ENCODE measurements around the gene LIMS2. TPM values are rescaled to one million over a fixed set of nuclear protein-coding genes. Genes with fewer than 3 reads are reported as not detected.

The LIMS2 gene
- total and polyA plus RNA-seq, 10 donors, result 62.5 to 437 (median 115) TPM

- no peaks in the 10 kb centered on the region for H3K9me3 ChIP-seq
- H3K36me3 ChIP-seq, result peaks cover 3 to 96% (median 47%) of the 10 kb centered on the region in 6 donors
- intact Hi-C loops (cut with DNase I; ENCODE audit: low total_unique reads), result no loop called here
- H3K4me1 ChIP-seq, result no peaks in the 10 kb centered on the region
- 88 to 96% (median 93%) methylated on average over 14 of the region's 14 CpGs for WGBS, 5 donors
- H3K4me3 ChIP-seq, result no peak overlapping the region
- no peak for TF ChIP-seq POLR2AphosphoS5 (IDR thresholded peaks at IDR 0.05)
- no peak for TF ChIP-seq POLR2A (IDR thresholded peaks at IDR 0.05)
- TF ChIP-seq CTCF (IDR thresholded peaks at IDR 0.05 in 8 of 11, conservative IDR thresholded peaks at IDR 0.05 in 3 of 11), result no peak
- H3K27me3 ChIP-seq (replicated peaks in 1 of 7), result no peaks in the 10 kb centered on the region
- DNase-seq, result no peak
- no peak overlapping the region for H3K27ac ChIP-seq
Measured at GRCh38 chr2:127715778-127716449, 40.6 kb upstream of the LIMS2 start.

DNA sequence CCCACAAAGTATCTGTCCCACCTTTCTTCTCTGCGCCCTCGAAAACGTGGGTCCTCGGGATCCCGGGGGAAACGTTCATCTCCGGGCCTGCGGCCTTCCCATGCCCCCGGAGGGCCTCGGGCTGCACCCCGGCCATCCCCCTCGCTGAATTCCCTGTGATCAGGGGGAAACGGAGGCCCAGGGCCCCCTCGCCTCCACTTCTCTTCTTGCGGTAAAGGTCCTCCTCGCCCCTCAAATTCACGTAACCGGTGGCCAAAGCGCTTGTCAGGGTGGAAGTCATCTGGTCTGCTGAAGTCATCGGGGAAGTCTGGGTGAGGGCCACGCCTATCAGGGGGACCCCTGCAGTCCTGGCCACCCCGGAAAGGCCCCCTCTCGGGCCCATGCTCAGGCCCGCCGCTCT, 38.2 kb upstream of the LIMS2 start:
- Histone ChIP-seq H3K27ac (no peak overlapping the region), H3K4me1 (no peaks in the 10 kb centered on the region), H3K36me3 (peaks cover 2 to 96% (median 40%) of the 10 kb centered on the region in 6 donors), H3K4me3 (no peak overlapping the region), H3K27me3 (replicated peaks in 1 of 7) (no peaks in the 10 kb centered on the region), H3K9me3 (no peaks in the 10 kb centered on the region)
- WGBS, 5 donors, result 94 to 98% (median 94%) methylated on average over 24 to 25 of the region's 25 CpGs
- DNase-seq, result no peak
- intact Hi-C loops (cut with DNase I; ENCODE audit: low total_unique reads), result no loop called here
- no peak for TF ChIP-seq CTCF (IDR thresholded peaks at IDR 0.05 in 8 of 11, conservative IDR thresholded peaks at IDR 0.05 in 3 of 11)
- TF ChIP-seq POLR2A (IDR thresholded peaks at IDR 0.05), result no peak
- peak in 1 of 3 donors; percentile 30 for TF ChIP-seq POLR2AphosphoS5 (IDR thresholded peaks at IDR 0.05)

DNA sequence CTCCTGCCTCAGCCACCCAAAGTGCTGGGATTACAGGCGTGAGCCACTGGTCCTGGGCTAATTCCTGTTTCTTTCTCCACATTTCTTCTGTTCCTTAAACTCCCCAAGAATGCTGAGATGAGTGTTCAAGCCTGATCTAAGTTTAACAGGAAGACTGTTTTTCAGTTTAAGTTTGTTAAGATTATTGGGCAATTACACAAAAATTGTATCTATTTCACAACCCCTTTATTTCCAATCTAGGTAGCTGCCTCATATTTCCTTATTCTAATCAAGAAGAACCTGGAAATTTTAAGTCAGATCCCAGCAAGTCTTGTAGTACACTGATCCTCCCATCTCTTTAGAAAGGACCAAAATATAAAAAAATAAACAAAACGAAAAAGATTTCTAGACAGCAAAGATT, 37.7 kb upstream of the LIMS2 start:
- peaks cover 2 to 96% (median 40%) of the 10 kb centered on the region in 6 donors for H3K36me3 ChIP-seq
- H3K27me3 ChIP-seq (replicated peaks in 1 of 7), result no peaks in the 10 kb centered on the region

More for the DNA sequence above, 37.7 kb upstream of the LIMS2 start:
- 73 to 88% (median 80%) methylated on average over 2 of the region's 2 CpGs for WGBS, 5 donors
- H3K4me1 ChIP-seq, result no peaks in the 10 kb centered on the region
- H3K27ac ChIP-seq, result no peak overlapping the region
- no peak for DNase-seq
- intact Hi-C loops (cut with DNase I; ENCODE audit: low total_unique reads), result no loop called here
- H3K9me3 ChIP-seq, result no peaks in the 10 kb centered on the region
- TF ChIP-seq CTCF (IDR thresholded peaks at IDR 0.05 in 8 of 11, conservative IDR thresholded peaks at IDR 0.05 in 3 of 11), result no peak
- H3K4me3 ChIP-seq, result no peak overlapping the region

All from spleen (tissue), 11 donors.